ENCODE results near the gene TAOK1. TPM values are rescaled to one million over a fixed set of nuclear protein-coding genes. Genes with fewer than 3 reads are reported as not detected.

TAOK1 gene
- total and polyA plus RNA-seq, 9 of the 15 experiments (the other 6 are each of a cell fraction or from before 2014, with no cell fraction given): 3.2 to 33.1 (median 16.5) TPM

DNA sequence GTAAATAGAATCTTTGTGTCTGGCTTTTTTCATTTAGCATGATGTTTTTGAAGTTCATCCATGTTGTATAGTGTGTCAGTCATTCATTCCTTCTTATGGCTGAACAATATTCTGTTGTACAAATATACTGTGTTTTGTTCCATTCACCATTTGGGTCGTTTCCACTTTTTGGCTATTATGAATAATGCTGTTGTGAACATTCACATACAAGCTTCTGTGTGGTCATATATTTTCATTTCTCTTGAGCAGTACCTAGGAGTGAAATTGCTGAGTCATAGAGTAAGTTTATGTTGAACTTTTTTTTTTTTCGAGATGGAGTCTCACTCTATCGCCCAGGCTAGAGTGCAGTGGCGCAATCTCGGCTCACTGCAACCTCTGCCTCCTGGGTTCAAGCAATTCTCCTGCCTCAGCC is 32.3 kb upstream of the TAOK1 start (continued):
- TF ChIP-seq SOX6 (IDR thresholded peaks at IDR 0.05): no peak
- TF ChIP-seq DPF2 (IDR thresholded peaks at IDR 0.05): peak; percentile 67
- TF ChIP-seq BCOR (IDR thresholded peaks at IDR 0.05): peak; percentile 65
- TF ChIP-seq MAFF (IDR thresholded peaks at IDR 0.05; ENCODE audit: low read length): peak; percentile 91
- TF ChIP-seq BACH1 (tag; IDR thresholded peaks at IDR 0.05): peak; percentile 94
- peak; percentile 97 for TF ChIP-seq C11orf30 (IDR thresholded peaks at IDR 0.05; ENCODE audit: low read depth)
- peak; percentile 63; the same call in 1 of the 2 replicates for TF ChIP-seq SMARCE1 (IDR thresholded peaks at IDR 0.05)
- TF ChIP-seq NFE2 (IDR thresholded peaks at IDR 0.05; ENCODE audit: low read depth): peak; percentile 94
- TF ChIP-seq MAFK (IDR thresholded peaks at IDR 0.05; ENCODE audit: low read length): peak; percentile 88
- TF ChIP-seq, protein P1, sequence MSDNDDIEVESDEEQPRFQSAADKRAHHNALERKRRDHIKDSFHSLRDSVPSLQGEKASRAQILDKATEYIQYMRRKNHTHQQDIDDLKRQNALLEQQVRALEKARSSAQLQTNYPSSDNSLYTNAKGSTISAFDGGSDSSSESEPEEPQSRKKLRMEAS (CRISPR knock-in tag; IDR thresholded peaks at IDR 0.05): no peak
- peak; percentile 79 for TF ChIP-seq ZNF384 (IDR thresholded peaks at IDR 0.05; ENCODE audit: low read depth, low read length)
- peak; percentile 98 for TF ChIP-seq MAFG (tag; conservative IDR thresholded peaks at IDR 0.05)
- TF ChIP-seq, protein P2, sequence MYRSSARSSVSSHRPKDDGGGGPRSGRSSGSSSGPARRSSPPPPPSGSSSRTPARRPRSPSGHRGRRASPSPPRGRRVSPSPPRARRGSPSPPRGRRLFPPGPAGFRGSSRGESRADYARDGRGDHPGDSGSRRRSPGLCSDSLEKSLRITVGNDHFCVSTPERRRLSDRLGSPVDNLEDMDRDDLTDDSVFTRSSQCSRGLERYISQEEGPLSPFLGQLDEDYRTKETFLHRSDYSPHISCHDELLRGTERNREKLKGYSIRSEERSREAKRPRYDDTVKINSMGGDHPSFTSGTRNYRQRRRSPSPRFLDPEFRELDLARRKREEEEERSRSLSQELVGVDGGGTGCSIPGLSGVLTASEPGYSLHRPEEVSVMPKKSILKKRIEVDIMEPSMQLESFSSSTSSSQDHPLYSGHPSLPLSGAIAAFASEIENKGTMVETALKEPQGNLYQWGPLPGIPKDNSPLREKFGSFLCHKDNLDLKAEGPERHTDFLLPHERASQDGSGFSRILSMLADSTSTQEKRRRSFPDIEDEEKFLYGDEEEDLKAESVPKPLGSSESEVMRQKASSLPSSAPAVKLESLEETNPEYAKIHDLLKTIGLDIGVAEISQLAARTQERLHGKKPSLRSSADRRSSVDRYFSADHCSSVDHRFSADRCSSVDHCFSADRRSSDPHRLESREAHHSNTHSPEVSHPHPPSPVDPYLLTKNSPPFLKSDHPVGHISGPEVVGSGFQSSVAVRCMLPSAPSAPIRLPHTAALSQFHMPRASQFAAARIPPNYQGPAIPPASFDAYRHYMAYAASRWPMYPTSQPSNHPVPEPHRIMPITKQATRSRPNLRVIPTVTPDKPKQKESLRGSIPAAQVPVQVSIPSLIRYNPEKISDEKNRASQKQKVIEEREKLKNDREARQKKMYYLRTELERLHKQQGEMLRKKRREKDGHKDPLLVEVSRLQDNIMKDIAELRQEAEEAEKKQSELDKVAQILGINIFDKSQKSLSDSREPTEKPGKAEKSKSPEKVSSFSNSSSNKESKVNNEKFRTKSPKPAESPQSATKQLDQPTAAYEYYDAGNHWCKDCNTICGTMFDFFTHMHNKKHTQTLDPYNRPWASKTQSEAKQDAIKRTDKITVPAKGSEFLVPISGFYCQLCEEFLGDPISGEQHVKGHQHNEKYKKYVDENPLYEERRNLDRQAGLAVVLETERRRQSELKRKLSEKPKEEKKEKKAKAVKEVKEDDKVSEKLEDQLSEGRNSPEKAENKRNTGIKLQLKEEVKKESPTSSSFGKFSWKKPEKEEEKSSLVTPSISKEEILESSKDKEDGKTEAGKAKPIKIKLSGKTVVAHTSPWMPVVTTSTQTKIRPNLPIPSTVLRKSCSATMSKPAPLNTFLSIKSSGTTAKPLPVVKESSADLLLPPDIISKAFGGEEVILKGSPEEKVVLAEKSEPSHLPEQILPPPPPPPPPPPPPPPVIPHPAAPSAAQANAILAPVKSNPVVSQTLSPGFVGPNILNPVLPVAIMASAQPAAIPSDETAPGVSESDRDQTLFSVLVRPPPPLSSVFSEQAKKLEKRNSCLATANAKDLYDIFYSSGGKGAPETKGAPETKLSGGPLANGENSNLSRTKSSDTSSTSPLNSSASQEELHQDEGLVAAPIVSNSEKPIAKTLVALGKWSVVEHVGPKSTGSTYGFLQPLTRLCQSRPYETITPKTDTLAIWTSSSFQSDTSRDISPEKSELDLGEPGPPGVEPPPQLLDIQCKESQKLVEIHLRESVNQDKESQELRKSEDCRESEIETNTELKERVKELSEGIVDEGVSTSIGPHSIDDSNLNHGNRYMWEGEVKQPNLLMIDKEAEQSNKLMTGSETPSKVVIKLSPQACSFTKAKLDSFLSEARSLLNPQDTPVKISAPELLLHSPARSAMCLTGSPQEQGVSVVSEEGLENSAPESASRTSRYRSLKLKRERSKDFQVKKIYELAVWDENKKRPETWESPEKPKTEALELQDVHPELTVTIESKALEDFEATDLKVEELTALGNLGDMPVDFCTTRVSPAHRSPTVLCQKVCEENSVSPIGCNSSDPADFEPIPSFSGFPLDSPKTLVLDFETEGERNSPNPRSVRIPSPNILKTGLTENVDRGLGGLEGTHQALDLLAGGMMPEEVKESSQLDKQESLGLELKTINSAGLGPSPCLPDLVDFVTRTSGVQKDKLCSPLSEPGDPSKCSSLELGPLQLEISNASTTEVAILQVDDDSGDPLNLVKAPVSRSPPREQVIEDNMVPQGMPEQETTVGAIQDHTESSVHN (IDR thresholded peaks at IDR 0.05; ENCODE audit: borderline replicate concordance in 1 of 2, low read depth in 1 of 2): 0 out of 4 replicates have a peak, but pooled peaks of 1 of the 2 experiments have one; percentile 41
- TF ChIP-seq EGR1 (conservative IDR thresholded peaks at IDR 0.05): no peak
- TF ChIP-seq, protein P3, sequence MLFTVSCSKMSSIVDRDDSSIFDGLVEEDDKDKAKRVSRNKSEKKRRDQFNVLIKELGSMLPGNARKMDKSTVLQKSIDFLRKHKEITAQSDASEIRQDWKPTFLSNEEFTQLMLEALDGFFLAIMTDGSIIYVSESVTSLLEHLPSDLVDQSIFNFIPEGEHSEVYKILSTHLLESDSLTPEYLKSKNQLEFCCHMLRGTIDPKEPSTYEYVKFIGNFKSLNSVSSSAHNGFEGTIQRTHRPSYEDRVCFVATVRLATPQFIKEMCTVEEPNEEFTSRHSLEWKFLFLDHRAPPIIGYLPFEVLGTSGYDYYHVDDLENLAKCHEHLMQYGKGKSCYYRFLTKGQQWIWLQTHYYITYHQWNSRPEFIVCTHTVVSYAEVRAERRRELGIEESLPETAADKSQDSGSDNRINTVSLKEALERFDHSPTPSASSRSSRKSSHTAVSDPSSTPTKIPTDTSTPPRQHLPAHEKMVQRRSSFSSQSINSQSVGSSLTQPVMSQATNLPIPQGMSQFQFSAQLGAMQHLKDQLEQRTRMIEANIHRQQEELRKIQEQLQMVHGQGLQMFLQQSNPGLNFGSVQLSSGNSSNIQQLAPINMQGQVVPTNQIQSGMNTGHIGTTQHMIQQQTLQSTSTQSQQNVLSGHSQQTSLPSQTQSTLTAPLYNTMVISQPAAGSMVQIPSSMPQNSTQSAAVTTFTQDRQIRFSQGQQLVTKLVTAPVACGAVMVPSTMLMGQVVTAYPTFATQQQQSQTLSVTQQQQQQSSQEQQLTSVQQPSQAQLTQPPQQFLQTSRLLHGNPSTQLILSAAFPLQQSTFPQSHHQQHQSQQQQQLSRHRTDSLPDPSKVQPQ (CRISPR knock-in tag; IDR thresholded peaks at IDR 0.05; ENCODE audit: borderline replicate concordance): no peak
- no peak for TF ChIP-seq LCOR (CRISPR knock-in tag; IDR thresholded peaks at IDR 0.05)
- no peak for TF ChIP-seq ZNF133 (CRISPR knock-in tag; IDR thresholded peaks at IDR 0.05)
- TF ChIP-seq CEBPB (tag; IDR thresholded peaks at IDR 0.05): peak; percentile 86
- TF ChIP-seq ARID1B (IDR thresholded peaks at IDR 0.05): peak; percentile 53; the same call in 1 of the 2 replicates
- no peak for TF ChIP-seq ADNP (tag; IDR thresholded peaks at IDR 0.05)
- peak in 1 of 2 experiments; percentile 24; a peak in 1 of 4 replicates for TF ChIP-seq KDM1A (IDR thresholded peaks at IDR 0.05)

Data from K562 (cell line).